ENCODE measurements around the gene CDH10.

Gene CDH10
- long read RNA-seq, result 0 reads

DNA sequence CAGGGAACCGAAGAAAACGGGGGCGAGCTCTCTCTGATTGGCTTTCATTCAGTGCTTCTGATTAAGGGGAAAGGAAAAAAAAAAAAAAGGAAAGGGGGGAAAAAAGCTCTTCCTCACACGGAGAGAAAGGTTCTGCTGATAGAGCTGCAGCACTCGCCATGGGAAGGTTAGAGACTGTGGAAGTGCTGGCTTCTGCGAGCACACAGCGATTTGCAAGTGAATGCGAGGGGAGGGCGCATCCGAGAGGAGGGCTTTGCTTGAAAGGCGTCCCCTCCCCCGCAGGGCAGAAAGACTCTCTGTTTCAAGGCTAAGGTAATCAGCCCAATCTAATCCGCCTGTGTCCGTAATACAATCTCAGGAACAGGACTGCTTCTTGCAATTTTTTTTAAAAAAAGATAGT, at the start of gene CDH10:
CDH10 (minus strand) TSS at position 218 of the 400 bp plus-strand sequence. CDS start 51,488 bp downstream, outside the sequence.
- Histone ChIP-seq H3K27me3 (ENCODE audit: insufficient read depth, poor library complexity, severe bottlenecking) (no peaks in the 10 kb centered on the region), H3K27ac (replicated peaks) (no peak within 1 kb of the TSS), H3K4me3 (replicated peaks; ENCODE audit: insufficient read depth, low read length) (no peak within 1 kb of the TSS)
- DNase-seq (ENCODE audit: low read depth in 1 of 2, low spot score in 1 of 2), result no peak
- TF ChIP-seq, protein P1, sequence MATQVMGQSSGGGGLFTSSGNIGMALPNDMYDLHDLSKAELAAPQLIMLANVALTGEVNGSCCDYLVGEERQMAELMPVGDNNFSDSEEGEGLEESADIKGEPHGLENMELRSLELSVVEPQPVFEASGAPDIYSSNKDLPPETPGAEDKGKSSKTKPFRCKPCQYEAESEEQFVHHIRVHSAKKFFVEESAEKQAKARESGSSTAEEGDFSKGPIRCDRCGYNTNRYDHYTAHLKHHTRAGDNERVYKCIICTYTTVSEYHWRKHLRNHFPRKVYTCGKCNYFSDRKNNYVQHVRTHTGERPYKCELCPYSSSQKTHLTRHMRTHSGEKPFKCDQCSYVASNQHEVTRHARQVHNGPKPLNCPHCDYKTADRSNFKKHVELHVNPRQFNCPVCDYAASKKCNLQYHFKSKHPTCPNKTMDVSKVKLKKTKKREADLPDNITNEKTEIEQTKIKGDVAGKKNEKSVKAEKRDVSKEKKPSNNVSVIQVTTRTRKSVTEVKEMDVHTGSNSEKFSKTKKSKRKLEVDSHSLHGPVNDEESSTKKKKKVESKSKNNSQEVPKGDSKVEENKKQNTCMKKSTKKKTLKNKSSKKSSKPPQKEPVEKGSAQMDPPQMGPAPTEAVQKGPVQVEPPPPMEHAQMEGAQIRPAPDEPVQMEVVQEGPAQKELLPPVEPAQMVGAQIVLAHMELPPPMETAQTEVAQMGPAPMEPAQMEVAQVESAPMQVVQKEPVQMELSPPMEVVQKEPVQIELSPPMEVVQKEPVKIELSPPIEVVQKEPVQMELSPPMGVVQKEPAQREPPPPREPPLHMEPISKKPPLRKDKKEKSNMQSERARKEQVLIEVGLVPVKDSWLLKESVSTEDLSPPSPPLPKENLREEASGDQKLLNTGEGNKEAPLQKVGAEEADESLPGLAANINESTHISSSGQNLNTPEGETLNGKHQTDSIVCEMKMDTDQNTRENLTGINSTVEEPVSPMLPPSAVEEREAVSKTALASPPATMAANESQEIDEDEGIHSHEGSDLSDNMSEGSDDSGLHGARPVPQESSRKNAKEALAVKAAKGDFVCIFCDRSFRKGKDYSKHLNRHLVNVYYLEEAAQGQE (IDR thresholded peaks at IDR 0.05; ENCODE audit: insufficient replicate concordance, low read depth), result no peak
- TF ChIP-seq GABPA (IDR thresholded peaks at IDR 0.05; ENCODE audit: low read depth) (no peak), SPI1 (IDR thresholded peaks at IDR 0.05; ENCODE audit: borderline replicate concordance, low read depth) (no peak), POLR2AphosphoS5 (IDR thresholded peaks at IDR 0.05; ENCODE audit: low read depth) (no peak)
- TF ChIP-seq, protein P2, sequence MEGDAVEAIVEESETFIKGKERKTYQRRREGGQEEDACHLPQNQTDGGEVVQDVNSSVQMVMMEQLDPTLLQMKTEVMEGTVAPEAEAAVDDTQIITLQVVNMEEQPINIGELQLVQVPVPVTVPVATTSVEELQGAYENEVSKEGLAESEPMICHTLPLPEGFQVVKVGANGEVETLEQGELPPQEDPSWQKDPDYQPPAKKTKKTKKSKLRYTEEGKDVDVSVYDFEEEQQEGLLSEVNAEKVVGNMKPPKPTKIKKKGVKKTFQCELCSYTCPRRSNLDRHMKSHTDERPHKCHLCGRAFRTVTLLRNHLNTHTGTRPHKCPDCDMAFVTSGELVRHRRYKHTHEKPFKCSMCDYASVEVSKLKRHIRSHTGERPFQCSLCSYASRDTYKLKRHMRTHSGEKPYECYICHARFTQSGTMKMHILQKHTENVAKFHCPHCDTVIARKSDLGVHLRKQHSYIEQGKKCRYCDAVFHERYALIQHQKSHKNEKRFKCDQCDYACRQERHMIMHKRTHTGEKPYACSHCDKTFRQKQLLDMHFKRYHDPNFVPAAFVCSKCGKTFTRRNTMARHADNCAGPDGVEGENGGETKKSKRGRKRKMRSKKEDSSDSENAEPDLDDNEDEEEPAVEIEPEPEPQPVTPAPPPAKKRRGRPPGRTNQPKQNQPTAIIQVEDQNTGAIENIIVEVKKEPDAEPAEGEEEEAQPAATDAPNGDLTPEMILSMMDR (IDR thresholded peaks at IDR 0.05; ENCODE audit: insufficient read depth, low read length), result no peak

DNA sequence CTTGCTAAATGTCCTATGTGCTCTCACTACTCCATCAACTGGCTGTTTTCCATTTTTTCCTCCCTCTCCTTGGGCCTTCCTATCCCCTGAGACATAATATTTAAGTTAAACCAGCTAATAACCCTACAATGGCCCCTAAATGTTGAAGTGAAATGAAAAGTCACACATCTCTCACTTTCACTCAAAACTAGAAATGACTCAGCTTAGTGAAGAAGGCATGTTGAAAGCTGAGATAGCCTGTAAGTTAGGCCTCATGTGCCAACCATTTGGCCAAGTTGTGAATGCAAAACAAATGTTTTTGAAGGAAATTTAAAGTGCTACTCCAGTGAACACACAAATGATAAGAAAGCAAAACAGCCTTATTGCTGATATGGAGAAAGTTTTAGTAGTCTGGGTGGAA, 48.8 kb upstream of the CDH10 start:
- no peak overlapping the region for H3K4me3 ChIP-seq (replicated peaks; ENCODE audit: insufficient read depth, low read length)
- TF ChIP-seq GABPA (IDR thresholded peaks at IDR 0.05; ENCODE audit: low read depth), result no peak
- no peaks in the 10 kb centered on the region for H3K27me3 ChIP-seq (ENCODE audit: insufficient read depth, poor library complexity, severe bottlenecking)
- no peak overlapping the region for H3K27ac ChIP-seq (replicated peaks)
- no peak for DNase-seq (ENCODE audit: low read depth in 1 of 2, low spot score in 1 of 2)

DNA sequence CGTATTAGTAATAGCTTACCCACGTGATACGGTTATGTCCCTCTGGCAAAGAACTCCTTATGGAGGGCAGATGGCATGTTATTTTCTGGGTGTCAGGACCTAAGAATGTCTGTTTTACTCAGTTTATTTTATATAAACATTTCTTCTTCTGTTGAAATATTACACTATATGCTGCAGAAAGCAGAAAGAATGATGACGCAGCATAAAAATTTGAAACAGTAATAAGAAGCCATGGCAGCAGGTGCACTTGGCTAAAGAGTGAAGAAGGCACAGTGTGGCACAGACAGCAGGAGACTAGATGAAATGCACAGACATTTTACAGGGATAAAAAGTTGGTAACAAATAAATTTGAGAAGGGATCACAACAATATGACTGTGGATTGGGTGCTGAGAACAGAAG, 46.3 kb upstream of the CDH10 start:
- no peak overlapping the region for H3K27ac ChIP-seq (replicated peaks)
- TF ChIP-seq, protein P1 (IDR thresholded peaks at IDR 0.05; ENCODE audit: insufficient replicate concordance, low read depth), result no peak
- TF ChIP-seq GABPA (IDR thresholded peaks at IDR 0.05; ENCODE audit: low read depth), result no peak
- TF ChIP-seq POLR2AphosphoS5 (IDR thresholded peaks at IDR 0.05; ENCODE audit: low read depth), result no peak
- no peak for TF ChIP-seq SPI1 (IDR thresholded peaks at IDR 0.05; ENCODE audit: borderline replicate concordance, low read depth)
- TF ChIP-seq, protein P2 (IDR thresholded peaks at IDR 0.05; ENCODE audit: insufficient read depth, low read length), result no peak
- H3K27me3 ChIP-seq (ENCODE audit: insufficient read depth, poor library complexity, severe bottlenecking), result no peaks in the 10 kb centered on the region
- H3K4me3 ChIP-seq (replicated peaks; ENCODE audit: insufficient read depth, low read length), result no peak overlapping the region
- DNase-seq (ENCODE audit: low read depth in 1 of 2, low spot score in 1 of 2), result no peak

DNA sequence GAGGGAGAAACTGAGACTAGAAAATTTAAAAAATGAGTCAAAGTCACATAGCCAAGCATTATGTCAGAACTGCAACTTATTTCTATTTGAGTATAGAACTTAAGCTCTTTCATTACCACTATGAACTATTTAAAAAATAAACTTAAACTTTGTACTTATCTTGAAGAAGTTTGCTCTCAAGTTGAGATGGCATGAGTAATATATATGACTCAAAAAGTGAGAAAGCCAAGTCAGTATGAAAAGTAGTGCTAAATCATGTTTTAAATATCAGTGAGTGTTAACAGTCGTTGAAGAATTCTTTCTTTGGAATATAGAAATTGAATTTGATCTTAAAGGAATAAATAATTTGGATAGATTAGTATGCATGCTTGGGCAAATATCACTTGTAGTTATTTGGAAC, 36.3 kb upstream of the CDH10 start:
- TF ChIP-seq GABPA (IDR thresholded peaks at IDR 0.05; ENCODE audit: low read depth), result no peak
- TF ChIP-seq SPI1 (IDR thresholded peaks at IDR 0.05; ENCODE audit: borderline replicate concordance, low read depth), result no peak
- no peak for TF ChIP-seq POLR2AphosphoS5 (IDR thresholded peaks at IDR 0.05; ENCODE audit: low read depth)
- TF ChIP-seq, protein P1 (IDR thresholded peaks at IDR 0.05; ENCODE audit: insufficient replicate concordance, low read depth), result no peak
- TF ChIP-seq, protein P2 (IDR thresholded peaks at IDR 0.05; ENCODE audit: insufficient read depth, low read length), result no peak
- no peak for DNase-seq (ENCODE audit: low read depth in 1 of 2, low spot score in 1 of 2)
- Histone ChIP-seq H3K27me3 (ENCODE audit: insufficient read depth, poor library complexity, severe bottlenecking) (no peaks in the 10 kb centered on the region), H3K4me3 (replicated peaks; ENCODE audit: insufficient read depth, low read length) (no peak overlapping the region), H3K27ac (replicated peaks) (no peak overlapping the region)

Data from HL-60 (cell line).